Glutamatergic neuron (in vitro differentiated cells): ENCODE results near the gene TTC38. TPM values are rescaled to one million over a fixed set of nuclear protein-coding genes. Genes with fewer than 3 reads are reported as not detected.

Source experiments
- DNase-seq: peaks from one replicate; pipeline ENCODE4 v3.0.0; 2022
- H3K27ac Mint-ChIP-seq: one replicate; pipeline ENCODE4 v1.8.0; 2020; ENCODE audit warnings: mild to moderate bottlenecking, mixed read lengths, inconsistent platforms; ENCODE audit not compliant: unreplicated experiment
- H3K27me3 Mint-ChIP-seq: one replicate; pipeline ENCODE4 v1.8.0; 2020; ENCODE audit warnings: mild to moderate bottlenecking, moderate library complexity, mixed read lengths, inconsistent platforms; ENCODE audit not compliant: unreplicated experiment
- H3K36me3 Mint-ChIP-seq: one replicate; pipeline ENCODE4 v1.8.0; 2020; ENCODE audit warnings: mild to moderate bottlenecking, mixed read lengths, inconsistent platforms; ENCODE audit not compliant: unreplicated experiment
- H3K4me1 Mint-ChIP-seq: one replicate; pipeline ENCODE4 v1.8.0; 2020; ENCODE audit warnings: mild to moderate bottlenecking, low read depth, mixed read lengths, inconsistent platforms; ENCODE audit not compliant: unreplicated experiment
- H3K4me3 Mint-ChIP-seq: one replicate; pipeline ENCODE4 v1.8.0; 2020; ENCODE audit warnings: mild to moderate bottlenecking, mixed read lengths, inconsistent platforms; ENCODE audit not compliant: unreplicated experiment
- H3K9me3 Mint-ChIP-seq: one replicate; pipeline ENCODE4 v1.8.0; 2020; ENCODE audit warnings: mild to moderate bottlenecking, moderate library complexity, mixed read lengths, inconsistent platforms; ENCODE audit not compliant: unreplicated experiment
- total RNA-seq: library from RNA; stranded (reverse); fragmentation: NEBNext Ultra II Directional; extraction: Animal tissue kit (Norgen Biotek cat#: 25700); gene quantifications from one replicate; pipeline ENCODE4 v1.2.1, GENCODE V29; 2021; ENCODE audit not compliant: unreplicated experiment
- TF ChIP-seq, protein P1 (sequence below): fragments of 200-600 bp; sonication (generic); IDR thresholded peaks from one replicate; pipeline ENCODE4 v1.5.0; 2021; ENCODE audit not compliant: partially characterized antibody, unreplicated experiment

TTC38 gene
- total RNA-seq, 1 donor from 2014 or later, result 12.5 TPM

DNA sequence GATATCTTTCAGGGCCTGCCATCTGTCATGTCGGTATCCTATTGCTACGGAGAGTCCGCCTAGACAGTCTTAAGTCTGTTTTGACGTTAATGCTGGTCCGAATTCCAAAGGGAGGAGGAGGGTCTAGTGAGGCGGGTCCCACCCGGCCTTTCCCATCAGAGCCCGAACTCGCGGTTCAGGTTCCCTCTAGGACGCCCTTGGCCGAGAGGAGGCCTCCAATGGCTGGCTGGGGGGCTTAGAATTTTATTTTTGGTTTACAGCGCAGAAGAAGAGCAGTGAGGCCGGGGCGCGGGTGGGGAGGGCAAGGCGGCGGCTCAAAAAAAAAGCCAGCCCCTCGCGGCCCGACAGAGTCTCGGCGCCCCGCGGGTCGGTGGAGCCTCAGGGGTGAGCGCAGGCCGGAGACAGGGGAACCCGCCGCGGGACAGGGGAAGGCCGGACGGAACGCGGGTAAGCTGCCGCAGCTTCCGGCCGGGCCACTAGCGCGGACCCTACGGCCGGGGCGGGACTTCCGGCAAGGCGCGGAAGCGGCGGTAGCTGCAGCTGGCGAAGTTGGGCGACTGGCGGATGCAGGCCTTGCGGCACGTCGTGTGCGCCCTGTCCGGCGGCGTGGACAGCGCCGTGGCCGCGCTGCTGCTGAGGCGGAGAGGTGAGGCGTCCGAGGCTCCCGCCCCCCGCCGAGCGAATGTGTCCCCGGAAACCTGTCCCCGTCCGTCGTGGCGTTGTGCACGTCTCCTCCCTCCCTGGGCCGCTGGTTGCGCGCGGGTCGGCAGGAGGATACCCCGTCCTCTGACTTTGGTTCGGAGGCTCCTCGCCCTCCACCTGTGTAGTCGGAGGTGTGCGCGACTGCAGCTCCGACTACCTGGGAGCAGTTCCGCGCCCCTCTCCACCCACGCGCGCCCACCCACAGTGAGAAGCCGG is 67.7 kb downstream of the TTC38 start, which contains the start of gene TRMU:
TRMU (plus strand) TSS at position 514 of the 918 bp plus-strand sequence; CDS start at position 565, 51 bp downstream.
- TF ChIP-seq, protein P1, sequence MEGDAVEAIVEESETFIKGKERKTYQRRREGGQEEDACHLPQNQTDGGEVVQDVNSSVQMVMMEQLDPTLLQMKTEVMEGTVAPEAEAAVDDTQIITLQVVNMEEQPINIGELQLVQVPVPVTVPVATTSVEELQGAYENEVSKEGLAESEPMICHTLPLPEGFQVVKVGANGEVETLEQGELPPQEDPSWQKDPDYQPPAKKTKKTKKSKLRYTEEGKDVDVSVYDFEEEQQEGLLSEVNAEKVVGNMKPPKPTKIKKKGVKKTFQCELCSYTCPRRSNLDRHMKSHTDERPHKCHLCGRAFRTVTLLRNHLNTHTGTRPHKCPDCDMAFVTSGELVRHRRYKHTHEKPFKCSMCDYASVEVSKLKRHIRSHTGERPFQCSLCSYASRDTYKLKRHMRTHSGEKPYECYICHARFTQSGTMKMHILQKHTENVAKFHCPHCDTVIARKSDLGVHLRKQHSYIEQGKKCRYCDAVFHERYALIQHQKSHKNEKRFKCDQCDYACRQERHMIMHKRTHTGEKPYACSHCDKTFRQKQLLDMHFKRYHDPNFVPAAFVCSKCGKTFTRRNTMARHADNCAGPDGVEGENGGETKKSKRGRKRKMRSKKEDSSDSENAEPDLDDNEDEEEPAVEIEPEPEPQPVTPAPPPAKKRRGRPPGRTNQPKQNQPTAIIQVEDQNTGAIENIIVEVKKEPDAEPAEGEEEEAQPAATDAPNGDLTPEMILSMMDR, result no peak
- peak within 1 kb of the TSS; percentile 98 for H3K4me3 Mint-ChIP-seq
- peak; percentile 88 for DNase-seq
- peak within 1 kb of the TSS; percentile 96 for H3K27ac Mint-ChIP-seq
- no peaks in the 10 kb centered on the region for H3K36me3 Mint-ChIP-seq
- H3K4me1 Mint-ChIP-seq, result peaks cover 17% of the 10 kb centered on the region
- peaks cover 6% of the 10 kb centered on the region for H3K9me3 Mint-ChIP-seq
- peaks cover 13% of the 10 kb centered on the region for H3K27me3 Mint-ChIP-seq

DNA sequence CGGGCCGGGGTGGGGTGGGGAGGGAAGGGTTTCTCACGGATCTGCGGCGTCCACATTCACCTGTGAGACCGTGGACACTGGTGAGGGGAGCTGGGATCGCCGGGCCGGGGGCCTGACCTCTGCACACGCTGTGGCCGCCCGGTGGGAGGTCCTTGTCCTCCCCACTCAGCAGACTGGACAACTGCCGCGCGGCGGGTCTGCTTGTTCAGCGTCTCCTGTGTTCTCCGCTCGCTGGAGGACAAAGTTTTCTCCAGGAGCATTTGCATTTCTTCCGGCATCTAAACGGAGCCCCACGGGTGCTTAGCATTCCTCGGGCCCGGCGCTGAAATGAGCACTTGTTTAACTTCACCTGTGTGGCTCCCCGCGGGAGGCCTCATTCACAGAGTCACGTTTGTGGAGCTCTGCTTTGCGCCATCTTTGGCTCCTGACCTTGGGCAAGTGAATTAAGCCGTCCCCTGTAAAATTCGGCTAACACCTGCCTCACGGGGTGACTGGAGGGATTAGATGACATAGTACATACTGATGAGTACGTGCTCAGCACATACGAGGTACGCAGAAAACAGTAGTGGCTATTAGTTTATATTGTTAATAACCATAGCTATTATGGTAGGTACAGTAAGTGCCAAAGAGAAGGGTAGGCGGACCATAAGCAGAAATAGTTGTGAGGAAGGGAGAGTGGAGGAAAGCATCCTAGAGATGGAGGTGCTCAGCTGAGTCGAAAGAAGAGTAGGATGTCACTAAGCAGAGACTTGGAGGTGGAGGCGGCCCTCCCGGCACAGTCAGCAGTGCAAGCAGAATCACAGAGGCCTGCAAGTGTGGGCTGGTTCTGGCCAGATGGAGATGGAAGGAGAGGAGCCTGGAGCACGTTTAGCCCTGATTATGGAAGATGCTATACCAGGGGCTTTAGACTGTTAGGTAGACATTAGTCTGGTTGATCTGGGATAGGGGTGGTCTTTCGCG is 68.6 kb downstream of the TTC38 start:
- H3K36me3 Mint-ChIP-seq, result no peaks in the 10 kb centered on the region
- H3K27me3 Mint-ChIP-seq, result peaks cover 13% of the 10 kb centered on the region

DNA sequence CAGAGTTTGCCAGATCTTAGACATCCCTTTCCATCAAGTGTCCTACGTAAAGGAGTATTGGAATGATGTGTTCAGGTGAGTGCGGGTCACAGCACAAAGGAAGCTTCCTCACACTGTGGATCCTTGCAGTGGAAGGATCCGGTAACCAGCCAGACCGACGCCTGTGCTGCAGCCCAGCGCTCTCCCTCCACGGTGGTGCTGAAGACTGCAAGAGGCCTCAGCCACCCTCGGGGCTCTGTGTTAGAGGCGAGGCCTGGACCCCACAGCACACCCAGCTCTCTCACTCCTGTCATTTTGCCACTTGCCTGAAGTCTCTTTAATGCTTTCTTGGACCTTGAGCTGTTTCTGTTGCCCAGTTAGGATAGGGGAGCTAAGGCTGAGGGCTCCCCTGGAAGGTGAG is 70.1 kb downstream of the TTC38 start:
- no peak for DNase-seq
- Mint-ChIP-seq H3K36me3 (no peaks in the 10 kb centered on the region), H3K27ac (no peak overlapping the region), H3K4me3 (no peak overlapping the region), H3K4me1 (peaks cover 17% of the 10 kb centered on the region), H3K9me3 (peaks cover 4% of the 10 kb centered on the region), H3K27me3 (peaks cover 13% of the 10 kb centered on the region)
- TF ChIP-seq, protein P1, result no peak

More for the DNA sequence above, 68.6 kb downstream of the TTC38 start:
- Mint-ChIP-seq H3K4me1 (peaks cover 17% of the 10 kb centered on the region), H3K27ac (peak overlapping the region; percentile 86), H3K4me3 (peak overlapping the region; percentile 98), H3K9me3 (peaks cover 4% of the 10 kb centered on the region)
- DNase-seq, result peak; percentile 47
- TF ChIP-seq, protein P1, result no peak

DNA sequence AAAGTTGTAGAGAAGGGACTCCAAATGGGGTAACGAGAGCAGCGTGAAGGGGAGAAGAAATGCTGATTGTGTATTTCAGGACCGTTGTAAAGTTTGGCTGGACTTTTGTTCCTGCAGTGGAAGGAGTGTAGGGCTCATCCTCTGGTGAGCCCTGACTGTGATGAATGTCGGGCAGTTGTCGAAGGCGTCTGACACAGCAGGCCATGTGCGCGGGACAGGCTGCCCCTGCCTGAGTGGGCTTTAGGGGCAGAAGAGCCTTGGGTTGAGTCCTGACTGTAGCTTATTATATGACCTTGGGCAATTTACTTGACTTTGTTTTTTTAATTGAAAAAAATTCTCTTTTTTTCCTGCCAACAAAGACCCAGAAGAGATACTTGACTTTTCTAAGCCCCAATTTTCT is 70.8 kb downstream of the TTC38 start:
- Mint-ChIP-seq H3K27me3 (peaks cover 13% of the 10 kb centered on the region), H3K4me3 (no peak overlapping the region), H3K36me3 (no peaks in the 10 kb centered on the region), H3K9me3 (peaks cover 4% of the 10 kb centered on the region), H3K4me1 (peaks cover 17% of the 10 kb centered on the region), H3K27ac (no peak overlapping the region)
- TF ChIP-seq, protein P1, result no peak
- DNase-seq, result no peak
